ENCODE results near the gene GRM5.

DNA sequence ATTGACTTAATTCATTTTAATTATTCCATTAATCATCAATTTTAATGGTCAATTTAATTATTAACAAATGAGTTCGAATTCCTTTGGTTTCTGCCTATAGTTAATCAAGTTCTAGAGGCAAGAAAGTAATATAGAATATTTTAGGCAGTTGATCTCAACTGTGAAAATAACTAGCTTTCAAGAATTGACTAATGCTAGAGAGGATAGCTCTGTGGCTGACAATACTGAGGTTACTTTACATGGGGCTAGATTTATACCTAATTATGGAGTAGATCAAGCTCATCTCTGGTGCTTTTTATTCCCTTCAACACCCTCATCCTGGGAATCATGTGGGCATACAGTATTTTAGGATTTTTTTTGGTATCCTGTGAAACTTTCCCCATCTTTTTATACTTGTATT lies 259.4 kb downstream of the GRM5 start:
- TF ChIP-seq, protein P1, sequence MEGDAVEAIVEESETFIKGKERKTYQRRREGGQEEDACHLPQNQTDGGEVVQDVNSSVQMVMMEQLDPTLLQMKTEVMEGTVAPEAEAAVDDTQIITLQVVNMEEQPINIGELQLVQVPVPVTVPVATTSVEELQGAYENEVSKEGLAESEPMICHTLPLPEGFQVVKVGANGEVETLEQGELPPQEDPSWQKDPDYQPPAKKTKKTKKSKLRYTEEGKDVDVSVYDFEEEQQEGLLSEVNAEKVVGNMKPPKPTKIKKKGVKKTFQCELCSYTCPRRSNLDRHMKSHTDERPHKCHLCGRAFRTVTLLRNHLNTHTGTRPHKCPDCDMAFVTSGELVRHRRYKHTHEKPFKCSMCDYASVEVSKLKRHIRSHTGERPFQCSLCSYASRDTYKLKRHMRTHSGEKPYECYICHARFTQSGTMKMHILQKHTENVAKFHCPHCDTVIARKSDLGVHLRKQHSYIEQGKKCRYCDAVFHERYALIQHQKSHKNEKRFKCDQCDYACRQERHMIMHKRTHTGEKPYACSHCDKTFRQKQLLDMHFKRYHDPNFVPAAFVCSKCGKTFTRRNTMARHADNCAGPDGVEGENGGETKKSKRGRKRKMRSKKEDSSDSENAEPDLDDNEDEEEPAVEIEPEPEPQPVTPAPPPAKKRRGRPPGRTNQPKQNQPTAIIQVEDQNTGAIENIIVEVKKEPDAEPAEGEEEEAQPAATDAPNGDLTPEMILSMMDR (IDR thresholded peaks at IDR 0.05): no peak
- no peak for TF ChIP-seq POLR2A (IDR thresholded peaks at IDR 0.05)
